Panc1 (cell line): Measurements from ENCODE around the gene GPR15LG.

Experiments used
- POLR2AphosphoS5 ChIP-seq: IDR thresholded peaks from 2 replicates; pipeline ENCODE4 v1.6.1; 2012; ENCODE audit warnings: mild to moderate bottlenecking, low read depth, low read length, moderate library complexity
- REST ChIP-seq, 2 experiments: IDR thresholded peaks; 2 replicates each; pipeline ENCODE4 v1.6.1; 2011 to 2012; ENCODE audit warnings: low read depth in 2 of 2, control low read depth in 1 of 2, low read length in 1 of 2, mild to moderate bottlenecking in 1 of 2, moderate library complexity in 1 of 2; ENCODE audit not compliant: insufficient read depth in 1 of 2
- SIN3A ChIP-seq: IDR thresholded peaks from 2 replicates; pipeline ENCODE4 v1.6.1; 2012; ENCODE audit warnings: low read depth, mild to moderate bottlenecking, low read length, moderate library complexity, borderline replicate concordance; ENCODE audit not compliant: insufficient read depth
- TCF7L2 ChIP-seq: IDR thresholded peaks from 2 replicates; pipeline ENCODE4 v1.6.1; 2011; ENCODE audit warnings: mild to moderate bottlenecking, low read depth, low read length, inconsistent platforms
- TF ChIP-seq, protein P1 (sequence below): fragments of 450-650 bp; IDR thresholded peaks from 2 replicates; pipeline ENCODE4 v1.5.1; 2017; ENCODE audit warnings: mild to moderate bottlenecking

DNA sequence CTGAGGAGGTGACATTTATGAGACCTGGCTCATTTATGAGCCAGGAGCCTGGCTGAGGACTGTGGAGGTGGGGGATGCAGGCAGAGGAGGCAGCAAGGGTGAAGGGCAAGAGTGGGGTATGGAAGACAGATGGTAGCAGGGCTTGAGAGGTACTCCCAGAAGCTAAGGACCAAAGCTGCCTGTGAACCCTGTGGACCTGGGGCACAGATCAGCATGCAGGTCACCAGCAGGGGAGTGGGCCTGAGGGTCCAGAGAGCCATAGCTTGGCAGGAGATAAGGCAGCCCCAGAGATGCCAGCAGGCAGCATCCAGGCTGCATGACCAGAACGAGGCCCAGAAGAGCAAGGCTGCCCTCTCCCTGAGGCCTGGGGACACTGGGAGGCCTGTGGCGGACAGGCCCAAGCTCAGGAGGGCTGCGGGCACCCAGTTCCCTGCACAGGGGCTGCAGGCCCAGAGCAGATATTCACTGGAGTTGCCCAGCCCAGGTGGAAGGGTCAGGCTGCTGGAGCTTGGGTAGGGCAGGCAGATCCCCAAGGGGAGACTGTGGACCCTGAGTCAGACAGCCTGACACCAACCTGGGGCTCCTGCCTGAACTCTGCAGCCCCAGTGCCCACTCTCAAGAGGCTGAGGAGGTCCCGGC is 3.4 kb downstream of the GPR15LG start:
- TF ChIP-seq, protein P1, sequence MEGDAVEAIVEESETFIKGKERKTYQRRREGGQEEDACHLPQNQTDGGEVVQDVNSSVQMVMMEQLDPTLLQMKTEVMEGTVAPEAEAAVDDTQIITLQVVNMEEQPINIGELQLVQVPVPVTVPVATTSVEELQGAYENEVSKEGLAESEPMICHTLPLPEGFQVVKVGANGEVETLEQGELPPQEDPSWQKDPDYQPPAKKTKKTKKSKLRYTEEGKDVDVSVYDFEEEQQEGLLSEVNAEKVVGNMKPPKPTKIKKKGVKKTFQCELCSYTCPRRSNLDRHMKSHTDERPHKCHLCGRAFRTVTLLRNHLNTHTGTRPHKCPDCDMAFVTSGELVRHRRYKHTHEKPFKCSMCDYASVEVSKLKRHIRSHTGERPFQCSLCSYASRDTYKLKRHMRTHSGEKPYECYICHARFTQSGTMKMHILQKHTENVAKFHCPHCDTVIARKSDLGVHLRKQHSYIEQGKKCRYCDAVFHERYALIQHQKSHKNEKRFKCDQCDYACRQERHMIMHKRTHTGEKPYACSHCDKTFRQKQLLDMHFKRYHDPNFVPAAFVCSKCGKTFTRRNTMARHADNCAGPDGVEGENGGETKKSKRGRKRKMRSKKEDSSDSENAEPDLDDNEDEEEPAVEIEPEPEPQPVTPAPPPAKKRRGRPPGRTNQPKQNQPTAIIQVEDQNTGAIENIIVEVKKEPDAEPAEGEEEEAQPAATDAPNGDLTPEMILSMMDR: no peak
- TF ChIP-seq REST (IDR thresholded peaks at IDR 0.05; ENCODE audit: insufficient read depth in 1 of 2, low read depth in 2 of 2, low read length in 1 of 2): no peak
- no peak for TF ChIP-seq POLR2AphosphoS5
- TF ChIP-seq TCF7L2: no peak
- TF ChIP-seq SIN3A: no peak
